CD4-positive, alpha-beta T cell treated with Interferon alpha-2 for 1 hour (primary cell): ENCODE data around the gene TXNIP.

Source experiments
- DNase-seq, 2 donors: peaks; one replicate each; pipeline ENCODE4 v3.0.0-alpha.2; 2020 to 2022

The TXNIP gene

DNA sequence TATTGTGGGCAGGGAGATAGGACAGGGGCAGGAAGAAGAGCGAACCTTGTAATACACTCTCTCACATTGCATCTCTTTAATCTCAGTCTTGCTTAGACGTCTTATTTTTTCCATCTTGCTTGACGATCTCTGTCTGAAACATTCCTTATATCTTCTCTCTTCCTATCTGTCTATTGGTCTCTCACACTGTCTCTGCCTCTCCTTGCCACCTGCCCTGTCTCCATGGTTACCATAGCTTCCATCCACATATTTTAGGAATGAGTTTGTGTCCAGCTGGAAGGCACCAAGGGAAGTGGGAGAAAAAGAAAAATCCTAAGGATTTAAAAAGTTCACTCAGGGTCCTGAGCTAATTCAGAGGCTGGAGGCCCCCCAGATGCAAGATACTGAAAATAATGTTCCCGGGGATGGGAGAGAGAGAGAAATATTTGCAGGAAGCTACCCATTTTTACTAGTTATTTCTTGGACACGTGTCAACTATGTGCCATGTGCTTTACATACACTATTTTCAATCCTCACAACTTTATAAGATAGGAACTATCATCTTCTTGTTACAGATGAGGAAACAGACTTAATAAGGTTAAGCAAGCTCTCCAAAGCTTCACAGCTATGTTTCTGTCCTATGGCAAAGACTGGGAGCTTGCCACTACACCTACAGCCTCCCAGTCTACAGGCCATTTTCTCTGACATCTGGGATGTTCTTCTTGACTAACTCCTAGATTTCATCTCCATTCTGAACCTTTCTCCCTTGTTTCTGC lies 32.9 kb downstream of the TXNIP start:
- no peak for DNase-seq

- DNase-seq, result peak; percentile 31 to 58
Measured at GRCh38 chr1:145962157-145963102, 33.9 kb downstream of the TXNIP start.

DNA sequence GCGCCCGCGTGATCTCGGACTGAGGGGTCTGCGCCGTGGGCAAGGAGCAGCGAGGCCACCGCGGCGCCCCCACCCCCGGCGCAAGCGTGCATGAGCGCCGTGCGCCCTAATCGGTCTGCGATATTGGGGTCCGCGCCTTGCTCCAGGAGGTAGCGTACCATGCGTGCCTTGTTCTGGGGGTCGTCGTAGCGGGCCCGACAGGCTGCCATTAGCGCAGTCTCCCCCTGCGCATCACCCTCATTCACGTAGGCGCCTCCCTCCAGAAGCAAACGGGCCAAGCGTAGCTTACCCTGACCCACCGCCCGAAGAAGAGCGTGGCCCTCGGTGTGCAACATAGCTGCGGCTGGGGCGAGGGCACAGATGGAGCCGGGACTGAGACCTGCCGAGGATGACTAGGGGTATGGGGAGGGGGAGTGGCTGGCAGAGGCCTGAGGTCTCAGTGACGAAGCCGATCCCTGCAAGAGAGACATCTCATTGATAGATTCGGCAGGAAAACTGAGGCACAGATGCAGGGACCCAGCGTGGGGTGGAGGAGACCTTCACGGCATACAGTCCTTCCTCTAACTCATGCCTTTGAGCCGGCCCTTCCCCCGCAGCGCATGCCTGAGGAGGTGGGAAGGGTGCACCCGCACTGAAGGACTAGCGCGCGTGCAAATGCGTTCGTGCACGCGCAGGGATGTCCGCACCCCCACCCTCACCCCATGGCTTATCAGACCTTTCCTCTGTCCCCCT lies 34.8 kb downstream of the TXNIP start:
- DNase-seq, result peak in 1 of 2 donors; percentile 47

DNA sequence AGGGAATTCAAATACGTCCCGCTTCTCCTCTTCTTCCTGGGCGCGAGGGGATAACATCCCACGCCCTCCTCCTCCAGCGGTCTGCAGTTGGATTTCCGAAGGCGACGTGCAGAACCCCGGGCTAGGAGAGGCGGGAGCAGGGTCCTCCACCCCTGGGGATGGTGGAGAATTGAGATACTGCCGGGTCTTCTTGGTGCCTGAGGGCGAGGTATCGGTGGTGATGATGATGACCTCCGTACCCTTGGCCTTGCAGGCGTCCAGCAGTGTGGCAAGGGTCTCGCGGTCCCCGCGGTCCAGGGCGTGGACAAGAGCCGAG lies 35.3 kb downstream of the TXNIP start:
- DNase-seq, result no peak

- peak; percentile 44 to 61 for DNase-seq
Measured at GRCh38 chr1:145960468-145961108, 35.8 kb downstream of the TXNIP start.

DNA sequence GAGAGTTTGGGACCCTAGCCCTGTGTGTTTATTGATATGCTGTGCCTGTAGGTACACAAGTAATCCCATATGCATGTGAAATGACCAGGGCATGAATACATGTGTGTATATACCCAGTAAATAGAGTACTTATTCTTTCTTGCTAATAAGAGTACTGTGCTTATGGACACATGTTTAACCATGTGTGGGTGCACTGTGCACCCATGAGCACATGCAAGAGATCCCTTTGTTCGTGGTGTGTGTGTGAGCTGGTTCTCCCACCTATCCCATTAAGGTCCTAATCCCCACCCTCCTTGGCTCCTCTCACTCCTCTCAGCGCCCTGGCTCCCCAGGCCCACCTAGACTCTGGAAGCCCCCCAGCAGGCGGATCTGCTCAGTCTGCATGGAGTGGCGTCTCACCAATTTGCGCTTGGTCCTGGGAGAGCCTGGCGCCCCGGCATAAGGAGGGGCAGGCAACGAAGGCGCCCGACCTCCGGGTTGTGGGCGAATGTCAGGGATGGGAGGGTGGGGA lies 36.4 kb downstream of the TXNIP start:
- DNase-seq, result no peak

DNA sequence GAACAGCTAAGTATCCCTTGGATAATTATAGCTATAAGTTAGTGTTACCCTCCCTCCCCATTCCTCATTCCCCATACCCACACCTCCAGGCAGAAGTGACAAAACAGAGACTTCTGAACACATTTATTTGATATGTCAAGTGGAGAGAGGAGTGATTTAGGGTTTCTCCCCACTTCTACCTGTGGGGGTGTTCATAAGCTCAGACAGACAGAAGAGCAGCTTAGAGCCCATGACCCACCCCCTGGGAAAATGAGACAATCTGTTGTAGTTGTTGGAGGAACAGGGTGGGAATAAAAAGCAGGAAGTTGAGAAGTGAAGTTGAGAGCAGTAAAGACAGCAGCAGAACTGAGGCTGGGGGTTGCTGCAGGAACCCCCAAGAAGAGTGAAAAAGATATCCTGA lies 37.0 kb downstream of the TXNIP start:
- no peak for DNase-seq

- DNase-seq, result no peak
Measured at GRCh38 chr1:145958734-145959133, 37.6 kb downstream of the TXNIP start.

GRCh38 chr1:145957443-145958319 lies 38.7 kb downstream of the TXNIP start, which contains the start of gene LIX1L:
TSS of gene LIX1L (minus strand) at chr1:145958017. CDS start at chr1:145957927, 90 bp downstream.
- DNase-seq, result peak; percentile 93 to 95

- peak in 1 of 2 donors; percentile 33 for DNase-seq
Measured at GRCh38 chr1:145956781-145957442, 39.5 kb downstream of the TXNIP start.

GRCh38 chr1:145956361-145956760 lies 40.0 kb downstream of the TXNIP start:
- DNase-seq, result no peak

DNA sequence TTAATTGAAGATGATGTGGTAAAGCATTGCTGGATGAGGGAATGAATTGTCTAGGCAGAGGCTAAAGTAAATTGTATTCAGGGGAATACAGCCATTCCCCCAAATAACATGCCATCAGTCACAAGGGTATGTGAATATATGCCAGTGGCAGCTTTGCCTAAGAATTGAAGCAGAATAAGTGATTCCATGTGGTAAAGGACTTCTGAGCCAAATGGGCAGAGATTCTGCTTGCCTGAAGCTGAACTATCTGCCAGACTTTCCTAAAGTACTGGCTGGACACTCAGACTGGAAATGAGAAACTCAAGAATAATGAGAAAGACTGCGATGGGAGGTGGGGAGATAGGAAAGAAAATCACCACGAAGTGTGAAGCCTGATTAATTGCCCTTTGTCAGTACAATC lies 40.9 kb downstream of the TXNIP start:
- no peak for DNase-seq

DNA sequence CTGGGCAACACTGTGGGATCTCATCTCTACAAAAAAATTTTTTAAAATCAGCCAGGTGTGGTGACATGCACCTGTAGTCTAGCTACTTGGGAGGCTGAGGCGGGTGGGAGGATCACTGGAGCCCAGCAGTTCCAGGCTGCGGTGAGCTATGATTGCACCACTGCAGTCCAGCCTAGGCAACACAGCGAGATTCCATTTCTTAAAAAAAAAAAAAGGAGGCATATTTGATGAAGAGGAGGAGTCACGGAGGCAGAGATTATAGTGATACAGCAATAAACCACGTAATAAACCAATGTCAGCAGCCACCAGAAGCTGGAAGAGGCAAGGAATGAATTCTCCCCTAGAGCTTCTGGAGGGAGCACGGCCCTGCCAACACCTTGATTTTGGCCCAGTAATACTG lies 42.5 kb downstream of the TXNIP start:
- DNase-seq, result no peak

- no peak for DNase-seq
Measured at GRCh38 chr1:145952903-145953302, 43.5 kb downstream of the TXNIP start.

GRCh38 chr1:145951526-145951925 lies 44.9 kb downstream of the TXNIP start:
- DNase-seq, result no peak

GRCh38 chr1:145949219-145949618 lies 47.2 kb downstream of the TXNIP start:
- DNase-seq, result no peak

- DNase-seq, result no peak
Measured at GRCh38 chr1:145947551-145947950, 48.8 kb downstream of the TXNIP start.

DNA sequence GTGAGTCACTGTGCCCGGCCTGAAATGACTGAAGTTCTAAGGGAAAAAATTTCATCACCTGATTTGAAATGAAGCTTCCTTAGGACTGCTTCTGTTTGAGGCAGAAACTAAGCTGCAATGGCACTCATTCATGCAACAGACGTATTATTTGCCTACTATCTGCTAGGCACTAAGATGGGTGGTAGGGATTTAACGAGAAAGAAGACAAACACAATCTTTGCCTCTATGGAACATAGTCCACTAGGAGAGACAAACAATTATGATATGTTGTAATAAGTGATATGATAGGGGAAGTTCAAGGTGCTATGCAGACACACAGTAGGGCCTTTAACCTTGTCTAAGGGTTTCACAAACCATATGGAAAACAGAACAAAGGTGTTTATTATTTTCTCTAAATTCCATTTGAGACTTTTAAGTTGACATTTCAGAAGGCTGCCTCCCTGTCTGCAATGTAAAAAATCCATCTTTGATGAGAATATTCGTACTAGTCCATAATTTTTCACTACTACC lies 49.8 kb downstream of the TXNIP start:
- no peak for DNase-seq

DNA sequence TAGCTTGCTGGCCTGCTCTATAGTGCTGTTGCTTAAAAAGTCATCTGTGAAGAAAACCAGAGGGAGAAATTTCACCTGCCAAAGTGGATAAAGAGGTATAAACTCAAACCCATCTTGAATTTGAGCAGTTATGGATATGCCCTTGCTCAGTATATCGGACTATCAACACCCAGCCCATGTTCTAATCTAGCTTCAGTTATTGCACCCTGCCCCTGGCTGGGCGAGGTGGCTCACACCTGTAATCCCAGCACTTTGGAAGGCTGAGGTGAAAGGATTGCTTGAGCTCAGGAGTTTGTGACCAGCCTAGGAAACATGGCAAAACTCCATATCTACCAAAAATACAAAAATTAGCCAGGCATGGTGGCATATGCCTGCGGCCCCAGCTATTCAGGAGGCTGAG lies 51.8 kb downstream of the TXNIP start:
- no peak for DNase-seq

- DNase-seq, result no peak
Measured at GRCh38 chr1:145942871-145943270, 53.5 kb downstream of the TXNIP start.
